Kidney (tissue), 14 donors: ENCODE data around the gene DVL1. TPM values are rescaled to one million over a fixed set of nuclear protein-coding genes. Genes with fewer than 3 reads are reported as not detected.

Experiments used
- DNase-seq, 5 donors: peaks; one replicate each; pipeline ENCODE4 v3.0.0-alpha.2; 2013 to 2020
- FAIRE-seq: peaks from 2 replicates; lab custom pipeline; 2012; peaks lifted over from hg19 to GRCh38; lab: Jason Lieb, UNC
- H3K27ac ChIP-seq, 2 donors: one replicate each; pipeline ENCODE4 v1.7.0; 2013; ENCODE audit warnings: low read depth in 2 of 2, low read length in 2 of 2, inconsistent platforms in 1 of 2
- H3K27me3 ChIP-seq: one replicate; pipeline ENCODE4 v1.7.1; 2013; ENCODE audit warnings: low read length, inconsistent platforms; ENCODE audit not compliant: control insufficient read depth, insufficient read depth
- H3K36me3 ChIP-seq, 3 donors: one replicate each; pipeline versions ENCODE4 v1.7.0 to v1.7.1; 2013; ENCODE audit warnings: low read length in 3 of 3, control low read depth in 1 of 3, inconsistent platforms in 1 of 3; ENCODE audit not compliant: insufficient read depth in 3 of 3, control insufficient read depth in 2 of 3
- H3K4me1 ChIP-seq, 3 donors: one replicate each; pipeline versions ENCODE4 v1.7.0 to v1.7.1; 2013; ENCODE audit warnings: low read length in 3 of 3, inconsistent platforms in 1 of 3, low read depth in 1 of 3; ENCODE audit not compliant: control insufficient read depth in 2 of 3, insufficient read depth in 2 of 3
- H3K4me3 ChIP-seq, 3 donors: one replicate each; pipeline versions ENCODE4 v1.7.0 to v1.8.1; 2013; ENCODE audit warnings: low read length in 3 of 3, control low read depth in 1 of 3, inconsistent platforms in 1 of 3
- H3K9ac ChIP-seq, 3 donors: one replicate each; pipeline versions ENCODE4 v1.7.0 to v1.7.1; 2013; ENCODE audit warnings: low read length in 3 of 3, control low read depth in 1 of 3, inconsistent platforms in 1 of 3
- H3K9me3 ChIP-seq, 3 donors: one replicate each; pipeline versions ENCODE4 v1.7.0 to v1.7.1; 2013; ENCODE audit warnings: low read length in 3 of 3, control low read depth in 1 of 3, inconsistent platforms in 1 of 3; ENCODE audit not compliant: control insufficient read depth in 2 of 3, insufficient read depth in 1 of 3
- CTCF ChIP-seq: IDR thresholded peaks from 3 replicates; pipeline ENCODE4 v1.5.1; 2012; ENCODE audit warnings: mild to moderate bottlenecking, moderate library complexity, borderline replicate concordance; ENCODE audit not compliant: insufficient read depth; ENCODE audit errors: extremely low read depth
- intact Hi-C: fragments of 100-400 bp; cut with DNase I; formaldehyde crosslinking; loops from one replicate; pipeline ENCODE4 v1.11.1; 2022
- polyA plus RNA-seq: library from polyadenylated mRNA; stranded (reverse); fragments of 350-450 nt; fragmentation: Illumina TruSeq; extraction: RNeasy Lipid Tissue Mini Kit (QIAGEN cat#74804); gene quantifications from one replicate; pipeline ENCODE4 v1.2.3, GENCODE V29; 2014; ENCODE audit warnings: low read depth, low replicate concordance; ENCODE audit not compliant: insufficient read depth
- total RNA-seq: library from RNA; stranded (reverse); fragmentation: NEBNext Ultra II Directional; extraction: Animal tissue kit (Norgen Biotek cat#: 25700); gene quantifications from one replicate; pipeline ENCODE4 v1.2.1, GENCODE V29; 2021
- donor health status: control.
- donor health status: control.
- donor health status: control.
- donor health status: control.
- donor health status: control.
- donor health status: DM: yes; HTN: yes; CAD: no.
- donor health status: Normal renal cell carcinoma (clear cell type).

DVL1 gene
- total and polyA plus RNA-seq, 2 donors from 2014 or later, result 32.5 to 55.0 TPM

GRCh38 chr1:1347663-1348419 lies 1.4 kb downstream of the DVL1 start:
- FAIRE-seq (no peak), DNase-seq (peak in 4 of 5 donors; percentile 35 to 82 (median 47))
- no peaks in the 10 kb centered on the region for H3K27me3 ChIP-seq
- TF ChIP-seq CTCF, result no peak
- H3K9me3 ChIP-seq, result no peaks in the 10 kb centered on the region
- peak overlapping the region; percentile 12 to 76 (median 70) for H3K4me3 ChIP-seq
- intact Hi-C loops, result no loop called here
- H3K27ac ChIP-seq, result peak overlapping the region; percentile 81 to 82
- H3K9ac ChIP-seq, result peak overlapping the region in 2 of 3 donors; percentile 77 to 78
- peaks cover 0 to 30% (median 0%) of the 10 kb centered on the region in 3 donors for H3K4me1 ChIP-seq
- no peaks in the 10 kb centered on the region for H3K36me3 ChIP-seq

- Histone ChIP-seq H3K9me3 (no peaks in the 10 kb centered on the region), H3K4me3 (peak overlapping the region in 1 of 3 donors; percentile 76), H3K9ac (peak overlapping the region in 1 of 3 donors; percentile 78), H3K27ac (peak overlapping the region; percentile 81 to 82), H3K36me3 (no peaks in the 10 kb centered on the region), H3K27me3 (no peaks in the 10 kb centered on the region), H3K4me1 (peaks cover 0 to 26% (median 0%) of the 10 kb centered on the region in 3 donors)
- intact Hi-C loops, result no loop called here
- peak in 1 of 5 donors; percentile 64 for DNase-seq
- TF ChIP-seq CTCF, result no peak
- FAIRE-seq, result no peak
These were observed 2.1 kb downstream of the DVL1 start for GRCh38 chr1:1347026-1347595.

- Histone ChIP-seq H3K27me3 (no peaks in the 10 kb centered on the region), H3K36me3 (peaks cover 0 to under 1% (median 0%) of the 10 kb centered on the region in 3 donors), H3K27ac (no peak overlapping the region), H3K4me1 (peaks cover 0 to 24% (median 0%) of the 10 kb centered on the region in 3 donors), H3K4me3 (no peak overlapping the region), H3K9me3 (no peaks in the 10 kb centered on the region), H3K9ac (no peak overlapping the region)
- no peak for TF ChIP-seq CTCF
- intact Hi-C loops, result no loop called here
- no peak for FAIRE-seq
- DNase-seq, result no peak
These were observed 2.7 kb downstream of the DVL1 start for GRCh38 chr1:1346501-1346890.
